Right lung (tissue), 5 donors: ENCODE results near the gene ATF7IP. TPM values are rescaled to one million over a fixed set of nuclear protein-coding genes. Genes with fewer than 3 reads are reported as not detected.

Source experiments
- polyA plus RNA-seq, 5 donors: library from polyadenylated mRNA; unstranded; fragments of 120-200 nt; gene quantifications; one replicate each; pipeline versions ENCODE4 v1.2.1 to v1.2.3, GENCODE V29; 2013; ENCODE audit warnings: inconsistent platforms in 1 of 5, low replicate concordance in 1 of 5; ENCODE audit not compliant: insufficient read length in 5 of 5, insufficient read depth in 1 of 5

The ATF7IP gene
- polyA plus RNA-seq, 5 donors: 34.4 to 56.5 (median 52.5) TPM

Other genes with a start within 250 kb of the ATF7IP start
- gene PLBD1, start 202.2 kb downstream of the ATF7IP start, polyA plus RNA-seq: 10 to 100 TPM; 29.4 to 34.1 (median 31.6) TPM